Upper lobe of left lung (tissue), 6 donors: Measurements from ENCODE around the gene PRF1. TPM values are rescaled to one million over a fixed set of nuclear protein-coding genes. Genes with fewer than 3 reads are reported as not detected.
A peak's percentile ranks its signal among the peaks of the same experiment; 100 is the strongest.

Source experiments
- ATAC-seq, 2 donors: fragments of 200-7000 bp; cut with Tn5 transposase; one replicate each; pipeline ENCODE4 v1.9.1; 2022; ENCODE audit warnings: mild to moderate bottlenecking in 2 of 2, moderate library complexity in 2 of 2; ENCODE audit not compliant: low FRiP score in 2 of 2
- DNase-seq, 2 donors: peaks; one replicate each; pipeline ENCODE4 v3.0.0-alpha.2; 2019 to 2020
- H3K27ac ChIP-seq, 4 donors: fragments of 200-600 bp; sonication (generic); one replicate each; pipeline ENCODE4 v1.5.1; 2016 to 2019
- H3K27me3 ChIP-seq, 4 donors: fragments of 200-600 bp; sonication (generic); one replicate each; pipeline ENCODE4 v1.5.1; 2017 to 2019
- H3K36me3 ChIP-seq, 4 donors: fragments of 200-600 bp; sonication (generic); one replicate each; pipeline ENCODE4 v1.5.1; 2016 to 2019
- H3K4me1 ChIP-seq, 4 donors: fragments of 200-600 bp; sonication (generic); one replicate each; pipeline ENCODE4 v1.5.1; 2018 to 2019
- H3K4me3 ChIP-seq, 4 donors: fragments of 200-600 bp; sonication (generic); one replicate each; pipeline ENCODE4 v1.5.1; 2017 to 2019; ENCODE audit warnings: mild to moderate bottlenecking in 2 of 4, moderate library complexity in 1 of 4
- H3K9me3 ChIP-seq, 4 donors: fragments of 200-600 bp; sonication (generic); one replicate each; pipeline ENCODE4 v1.5.1; 2018 to 2019
- CTCF ChIP-seq, 6 experiments: fragments of 450-650 bp in 4 of 6; fragments of 200-600 bp in 2 of 6; sonication (generic) in 2 of 6; IDR thresholded peaks; one replicate each; pipeline ENCODE4 v1.5.1; 2016 to 2019; ENCODE audit warnings: antibody characterized with exemption in 6 of 6
- EP300 ChIP-seq, 4 donors: sonication (generic); formaldehyde crosslinking; IDR thresholded peaks; one replicate each; pipeline ENCODE4 v1.5.1; 2017; ENCODE audit warnings: antibody characterized with exemption in 4 of 4, control low read depth in 2 of 4
- POLR2A ChIP-seq, 4 donors: fragments of 450-650 bp; IDR thresholded peaks; one replicate each; pipeline ENCODE4 v1.5.1; 2016 to 2017; ENCODE audit warnings: antibody characterized with exemption in 4 of 4, mild to moderate bottlenecking in 2 of 4
- POLR2AphosphoS5 ChIP-seq, 2 donors: sonication (generic); formaldehyde crosslinking; IDR thresholded peaks; one replicate each; pipeline ENCODE4 v1.5.1; 2017; ENCODE audit warnings: antibody characterized with exemption in 2 of 2
- WGBS, 2 donors: methylation state at CpG; one replicate each; pipeline ENCODE4 v1.1.5; 2017 to 2018; 5-methylcytosine and 5-hydroxymethylcytosine counted together
- total RNA-seq, 6 donors: library from RNA; depleted of rRNA in 4 of 6; stranded (reverse); fragments of >200 nt in 4 of 6; gene quantifications; one replicate each; pipeline versions ENCODE4 v1.1.0 to v1.2.1, GENCODE V29; 2016 to 2021
- donor health status: DM: no; HTN: no; CAD: no; lungs with moderate emphysema.
- donor health status: DM: no; HTN: yes; CAD: no; lungs with severe emphysema.

Gene PRF1
- total RNA-seq, 6 donors from 2014 or later: 6.3 to 26.9 (median 15.9) TPM

- Histone ChIP-seq H3K4me3 (no peak overlapping the region), H3K27ac (peak overlapping the region in 3 of 4 donors; percentile 35 to 42 (median 39)), H3K36me3 (peaks cover 0 to 38% (median 6%) of the 10 kb centered on the region in 4 donors), H3K4me1 (peaks cover 29 to 40% (median 33%) of the 10 kb centered on the region in 4 donors), H3K27me3 (no peaks in the 10 kb centered on the region), H3K9me3 (no peaks in the 10 kb centered on the region)
- ATAC-seq (peak in 1 of 2 donors; percentile 23), DNase-seq (no peak)
- 43 to 50% methylated on average over 10 of the region's 10 CpGs for WGBS, 2 donors
- TF ChIP-seq EP300 (IDR thresholded peaks at IDR 0.05) (no peak), CTCF (IDR thresholded peaks at IDR 0.05) (no peak), POLR2AphosphoS5 (IDR thresholded peaks at IDR 0.05) (no peak), POLR2A (IDR thresholded peaks at IDR 0.05) (no peak)
Measured at GRCh38 chr10:70561070-70561469, 41.5 kb downstream of the PRF1 start.

- Histone ChIP-seq H3K36me3 (peaks cover 0 to 36% (median 5%) of the 10 kb centered on the region in 4 donors), H3K27ac (peak overlapping the region in 3 of 4 donors; percentile 35 to 42 (median 39)), H3K4me3 (no peak overlapping the region), H3K9me3 (no peaks in the 10 kb centered on the region), H3K4me1 (peaks cover 29 to 40% (median 33%) of the 10 kb centered on the region in 4 donors), H3K27me3 (no peaks in the 10 kb centered on the region)
- WGBS, 2 donors: 76 to 77% methylated on average over 7 to 14 of the region's 14 CpGs
- DNase-seq (no peak), ATAC-seq (no peak)
- TF ChIP-seq EP300 (IDR thresholded peaks at IDR 0.05) (no peak), POLR2AphosphoS5 (IDR thresholded peaks at IDR 0.05) (peak in 1 of 2 donors; percentile 45)
Measured at GRCh38 chr10:70560511-70560941, 42.0 kb downstream of the PRF1 start.

- TF ChIP-seq POLR2A (IDR thresholded peaks at IDR 0.05) (no peak), EP300 (IDR thresholded peaks at IDR 0.05) (no peak), POLR2AphosphoS5 (IDR thresholded peaks at IDR 0.05) (no peak), CTCF (IDR thresholded peaks at IDR 0.05) (no peak)
- peaks cover 0 to 35% (median 8%) of the 10 kb centered on the region in 4 donors for H3K36me3 ChIP-seq
- H3K9me3 ChIP-seq: no peaks in the 10 kb centered on the region
- no peak overlapping the region for H3K4me3 ChIP-seq
- no peaks in the 10 kb centered on the region for H3K27me3 ChIP-seq
- H3K27ac ChIP-seq: peak overlapping the region in 1 of 4 donors; percentile 36
- H3K4me1 ChIP-seq: peaks cover 29 to 40% (median 33%) of the 10 kb centered on the region in 4 donors
- no peak for DNase-seq
- WGBS, 2 donors: 84 to 87% methylated on average over 4 to 5 of the region's 5 CpGs
- ATAC-seq: no peak
Measured at GRCh38 chr10:70559861-70560260, 42.7 kb downstream of the PRF1 start.

- H3K4me3 ChIP-seq: peak overlapping the region in 1 of 4 donors; percentile 23
- no peak for TF ChIP-seq POLR2AphosphoS5 (IDR thresholded peaks at IDR 0.05)
- no peak for TF ChIP-seq POLR2A (IDR thresholded peaks at IDR 0.05)
- peak; percentile 21 to 79 (median 54) for TF ChIP-seq CTCF (IDR thresholded peaks at IDR 0.05)
- WGBS, 2 donors: 31 to 43% methylated on average over 20 of the region's 20 CpGs
- H3K27ac ChIP-seq: peak overlapping the region in 1 of 4 donors; percentile 36
- peaks cover 0 to 28% (median 5%) of the 10 kb centered on the region in 4 donors for H3K36me3 ChIP-seq
- ATAC-seq (peak; percentile 47 to 82), DNase-seq (peak; percentile 74 to 89)
- H3K27me3 ChIP-seq: no peaks in the 10 kb centered on the region
- H3K9me3 ChIP-seq: no peaks in the 10 kb centered on the region
- H3K4me1 ChIP-seq: peaks cover 29 to 40% (median 33%) of the 10 kb centered on the region in 4 donors
Measured at GRCh38 chr10:70558871-70559810, 43.4 kb downstream of the PRF1 start.

- DNase-seq: no peak
- no peak for ATAC-seq
- Histone ChIP-seq H3K27me3 (no peaks in the 10 kb centered on the region), H3K27ac (no peak overlapping the region), H3K9me3 (no peaks in the 10 kb centered on the region), H3K4me3 (no peak overlapping the region), H3K4me1 (peaks cover 29 to 40% (median 33%) of the 10 kb centered on the region in 4 donors), H3K36me3 (peaks cover 0 to 32% (median 5%) of the 10 kb centered on the region in 4 donors)
- TF ChIP-seq EP300 (IDR thresholded peaks at IDR 0.05) (no peak), POLR2A (IDR thresholded peaks at IDR 0.05) (no peak), CTCF (IDR thresholded peaks at IDR 0.05) (no peak), POLR2AphosphoS5 (IDR thresholded peaks at IDR 0.05) (no peak)
- 83 to 95% methylated on average over 7 to 11 of the region's 11 CpGs for WGBS, 2 donors
Measured at GRCh38 chr10:70558295-70558694, 44.2 kb downstream of the PRF1 start.
